HL-60 (cell line): ENCODE results near the gene RFWD3.

Experiments used
- DNase-seq, 2 experiments: peaks; one replicate each; pipeline ENCODE4 v3.0.0-alpha.2; 2010 to 2020; ENCODE audit warnings: low read depth in 1 of 2, low spot score in 1 of 2
- H3K27ac ChIP-seq: fragments of 250-450 bp; sonication (Bioruptor Pico); replicated peaks from 2 replicates; pipeline ENCODE4 v1.5.1; 2020; ENCODE audit warnings: mild to moderate bottlenecking, moderate library complexity
- H3K27me3 ChIP-seq: fragments of 250-450 bp; sonication (Bioruptor Pico); 2 replicates; pipeline ENCODE4 v1.5.1; 2021; ENCODE audit warnings: mild to moderate bottlenecking, moderate library complexity; ENCODE audit not compliant: insufficient read depth, poor library complexity, severe bottlenecking
- H3K4me3 ChIP-seq: replicated peaks from 2 replicates; pipeline ENCODE4 v1.5.1; 2011; ENCODE audit warnings: mild to moderate bottlenecking, control low read depth, low read length; ENCODE audit not compliant: insufficient read depth
- GABPA ChIP-seq: IDR thresholded peaks from 2 replicates; pipeline ENCODE4 v1.6.1; 2012; ENCODE audit warnings: low read depth
- POLR2AphosphoS5 ChIP-seq: IDR thresholded peaks from 2 replicates; pipeline ENCODE4 v1.6.1; 2012; ENCODE audit warnings: low read depth
- SPI1 ChIP-seq: IDR thresholded peaks from 2 replicates; pipeline ENCODE4 v1.6.1; 2012; ENCODE audit warnings: low read depth, mild to moderate bottlenecking, borderline replicate concordance
- TF ChIP-seq, protein P1 (sequence below): IDR thresholded peaks from 2 replicates; pipeline ENCODE4 v1.6.1; 2012; ENCODE audit warnings: low read depth; ENCODE audit not compliant: insufficient replicate concordance
- TF ChIP-seq, protein P2 (sequence below): IDR thresholded peaks from one replicate; pipeline ENCODE4 v1.5.1; 2011; ENCODE audit warnings: low read length, control low read depth, inconsistent platforms; ENCODE audit not compliant: insufficient read depth

Gene RFWD3

DNA sequence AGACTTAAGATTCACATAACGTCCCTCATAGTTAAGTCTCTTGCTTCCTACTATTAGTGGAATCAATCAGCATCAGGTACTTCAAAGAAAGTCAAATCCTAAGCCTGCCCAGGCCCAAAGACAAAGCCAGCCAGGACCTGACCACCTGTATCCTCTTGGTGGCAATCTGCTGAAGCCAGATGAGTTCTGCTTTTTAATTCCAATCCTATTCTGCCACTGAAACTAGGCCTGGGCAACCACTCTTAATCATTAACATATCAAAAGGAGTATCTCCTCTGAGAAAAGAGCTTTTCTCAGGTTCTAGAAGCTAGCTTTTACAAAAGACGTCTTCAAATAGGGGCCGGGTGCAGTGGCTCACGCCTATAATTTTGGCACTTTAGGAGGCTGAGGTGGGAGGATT lies 44.7 kb downstream of the RFWD3 start:
- Histone ChIP-seq H3K4me3 (no peak overlapping the region), H3K27me3 (no peaks in the 10 kb centered on the region), H3K27ac (no peak overlapping the region)
- no peak for TF ChIP-seq POLR2AphosphoS5
- TF ChIP-seq GABPA: no peak
- no peak for TF ChIP-seq SPI1
- no peak for DNase-seq

DNA sequence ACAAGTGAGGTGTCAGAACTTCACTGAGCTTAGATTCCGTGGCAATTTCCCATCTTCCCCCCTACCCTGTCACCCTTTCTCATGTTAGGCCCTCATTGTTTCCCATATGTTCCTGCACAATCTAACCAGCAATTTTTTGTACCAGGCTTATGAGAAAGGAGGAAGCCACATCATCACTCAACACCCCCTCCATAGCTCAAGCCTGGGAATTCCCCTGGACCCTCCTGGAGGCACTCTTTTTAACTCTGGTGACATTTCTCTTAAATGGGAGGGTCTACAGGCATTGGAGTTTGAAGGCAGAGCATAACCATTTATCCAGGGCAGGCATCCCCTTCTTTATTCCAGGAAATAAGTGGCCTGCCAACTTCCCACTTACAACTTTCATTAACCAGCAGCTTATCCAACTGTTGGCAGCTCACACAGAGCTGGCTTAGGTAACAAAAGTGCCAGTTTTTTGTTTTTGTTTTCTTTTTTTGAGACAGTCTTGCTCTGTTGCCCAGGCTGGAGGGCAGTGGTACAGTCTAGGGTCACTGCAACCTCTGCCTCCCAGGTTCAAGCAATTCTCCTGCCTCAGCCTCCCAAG lies 49.4 kb downstream of the RFWD3 start:
- no peak for DNase-seq
- no peaks in the 10 kb centered on the region for H3K27me3 ChIP-seq
- no peak overlapping the region for H3K27ac ChIP-seq
- H3K4me3 ChIP-seq: no peak overlapping the region
- no peak for TF ChIP-seq POLR2AphosphoS5
- TF ChIP-seq, protein P1, sequence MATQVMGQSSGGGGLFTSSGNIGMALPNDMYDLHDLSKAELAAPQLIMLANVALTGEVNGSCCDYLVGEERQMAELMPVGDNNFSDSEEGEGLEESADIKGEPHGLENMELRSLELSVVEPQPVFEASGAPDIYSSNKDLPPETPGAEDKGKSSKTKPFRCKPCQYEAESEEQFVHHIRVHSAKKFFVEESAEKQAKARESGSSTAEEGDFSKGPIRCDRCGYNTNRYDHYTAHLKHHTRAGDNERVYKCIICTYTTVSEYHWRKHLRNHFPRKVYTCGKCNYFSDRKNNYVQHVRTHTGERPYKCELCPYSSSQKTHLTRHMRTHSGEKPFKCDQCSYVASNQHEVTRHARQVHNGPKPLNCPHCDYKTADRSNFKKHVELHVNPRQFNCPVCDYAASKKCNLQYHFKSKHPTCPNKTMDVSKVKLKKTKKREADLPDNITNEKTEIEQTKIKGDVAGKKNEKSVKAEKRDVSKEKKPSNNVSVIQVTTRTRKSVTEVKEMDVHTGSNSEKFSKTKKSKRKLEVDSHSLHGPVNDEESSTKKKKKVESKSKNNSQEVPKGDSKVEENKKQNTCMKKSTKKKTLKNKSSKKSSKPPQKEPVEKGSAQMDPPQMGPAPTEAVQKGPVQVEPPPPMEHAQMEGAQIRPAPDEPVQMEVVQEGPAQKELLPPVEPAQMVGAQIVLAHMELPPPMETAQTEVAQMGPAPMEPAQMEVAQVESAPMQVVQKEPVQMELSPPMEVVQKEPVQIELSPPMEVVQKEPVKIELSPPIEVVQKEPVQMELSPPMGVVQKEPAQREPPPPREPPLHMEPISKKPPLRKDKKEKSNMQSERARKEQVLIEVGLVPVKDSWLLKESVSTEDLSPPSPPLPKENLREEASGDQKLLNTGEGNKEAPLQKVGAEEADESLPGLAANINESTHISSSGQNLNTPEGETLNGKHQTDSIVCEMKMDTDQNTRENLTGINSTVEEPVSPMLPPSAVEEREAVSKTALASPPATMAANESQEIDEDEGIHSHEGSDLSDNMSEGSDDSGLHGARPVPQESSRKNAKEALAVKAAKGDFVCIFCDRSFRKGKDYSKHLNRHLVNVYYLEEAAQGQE: no peak

DNA sequence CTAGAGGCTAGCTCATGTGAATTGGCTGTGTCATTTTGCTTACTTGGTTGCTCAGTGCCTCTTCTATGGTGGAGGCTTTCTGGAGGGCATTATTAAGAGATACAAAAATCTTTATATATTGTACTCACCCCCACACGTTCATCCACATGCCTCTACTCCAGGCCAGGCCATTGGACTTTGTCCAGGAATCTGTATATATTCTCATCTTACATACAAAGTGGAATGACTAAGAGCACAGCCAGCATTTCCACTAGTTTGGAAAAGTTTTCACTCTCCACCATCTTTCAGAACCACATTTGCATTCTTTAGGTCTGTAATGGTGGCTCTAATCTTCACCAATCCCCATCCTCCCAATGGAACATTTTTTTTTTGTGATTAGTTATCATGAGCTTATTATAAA lies 55.0 kb downstream of the RFWD3 start:
- TF ChIP-seq, protein P2, sequence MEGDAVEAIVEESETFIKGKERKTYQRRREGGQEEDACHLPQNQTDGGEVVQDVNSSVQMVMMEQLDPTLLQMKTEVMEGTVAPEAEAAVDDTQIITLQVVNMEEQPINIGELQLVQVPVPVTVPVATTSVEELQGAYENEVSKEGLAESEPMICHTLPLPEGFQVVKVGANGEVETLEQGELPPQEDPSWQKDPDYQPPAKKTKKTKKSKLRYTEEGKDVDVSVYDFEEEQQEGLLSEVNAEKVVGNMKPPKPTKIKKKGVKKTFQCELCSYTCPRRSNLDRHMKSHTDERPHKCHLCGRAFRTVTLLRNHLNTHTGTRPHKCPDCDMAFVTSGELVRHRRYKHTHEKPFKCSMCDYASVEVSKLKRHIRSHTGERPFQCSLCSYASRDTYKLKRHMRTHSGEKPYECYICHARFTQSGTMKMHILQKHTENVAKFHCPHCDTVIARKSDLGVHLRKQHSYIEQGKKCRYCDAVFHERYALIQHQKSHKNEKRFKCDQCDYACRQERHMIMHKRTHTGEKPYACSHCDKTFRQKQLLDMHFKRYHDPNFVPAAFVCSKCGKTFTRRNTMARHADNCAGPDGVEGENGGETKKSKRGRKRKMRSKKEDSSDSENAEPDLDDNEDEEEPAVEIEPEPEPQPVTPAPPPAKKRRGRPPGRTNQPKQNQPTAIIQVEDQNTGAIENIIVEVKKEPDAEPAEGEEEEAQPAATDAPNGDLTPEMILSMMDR: no peak
- no peak for TF ChIP-seq SPI1
- no peak for TF ChIP-seq POLR2AphosphoS5
- TF ChIP-seq, protein P1: no peak
- no peak for TF ChIP-seq GABPA
- DNase-seq: no peak
- no peaks in the 10 kb centered on the region for H3K27me3 ChIP-seq
- no peak overlapping the region for H3K4me3 ChIP-seq
- no peak overlapping the region for H3K27ac ChIP-seq

DNA sequence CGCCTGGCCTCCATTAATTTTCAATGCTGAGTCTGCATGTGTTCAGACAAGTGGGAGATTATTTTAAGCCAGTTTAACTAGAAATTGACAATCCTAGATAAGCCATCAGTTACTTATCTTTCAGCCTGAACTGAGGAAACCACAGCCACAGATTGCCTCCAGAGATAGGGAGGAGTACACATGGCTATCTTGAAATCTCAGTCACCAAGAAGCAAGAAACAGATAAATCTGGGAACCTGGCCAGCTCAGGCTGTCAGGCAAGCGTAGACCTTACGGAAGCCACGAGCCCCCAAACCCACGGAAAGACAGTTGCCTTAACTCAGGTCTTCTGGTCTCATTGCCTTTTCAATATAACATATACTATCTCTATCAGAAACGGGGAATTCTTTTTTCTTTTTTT lies 57.7 kb downstream of the RFWD3 start:
- no peak overlapping the region for H3K27ac ChIP-seq
- no peak overlapping the region for H3K4me3 ChIP-seq
- TF ChIP-seq POLR2AphosphoS5: peak; percentile 94
- TF ChIP-seq SPI1: no peak
- no peaks in the 10 kb centered on the region for H3K27me3 ChIP-seq
- DNase-seq: peak in 1 of 2 experiments; percentile 50

DNA sequence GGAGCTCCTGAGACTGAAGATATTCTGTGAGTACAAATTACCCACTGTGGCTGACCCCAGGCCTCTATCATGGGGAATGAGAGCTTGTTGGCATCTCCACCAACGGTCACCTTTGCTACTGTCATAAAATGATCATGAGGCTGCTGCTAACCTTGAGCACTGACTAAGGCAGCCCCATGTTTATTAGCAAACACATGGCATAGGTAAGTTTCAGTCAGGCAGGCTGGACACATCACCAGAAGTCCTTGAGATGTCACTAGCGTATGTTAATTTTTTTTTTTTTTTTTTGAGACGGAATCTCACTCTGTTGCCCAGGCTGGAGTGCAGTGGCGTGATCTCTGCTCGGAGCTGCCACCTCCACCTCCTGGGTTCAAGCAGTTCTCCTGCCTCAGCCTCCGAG lies 58.3 kb downstream of the RFWD3 start:
- Histone ChIP-seq H3K27ac (no peak overlapping the region), H3K4me3 (no peak overlapping the region)
- no peak for TF ChIP-seq SPI1
- TF ChIP-seq, protein P1: no peak
- TF ChIP-seq, protein P2: no peak
- TF ChIP-seq GABPA: no peak
- no peak for TF ChIP-seq POLR2AphosphoS5

More for the DNA sequence above, 58.3 kb downstream of the RFWD3 start:
- H3K27me3 ChIP-seq: no peaks in the 10 kb centered on the region
- DNase-seq: no peak
